GM21825 (cell line): ENCODE data around the gene ADCY9.

Experiments used
- ATAC-seq: cut with Tn5 transposase; IDR thresholded peaks from one replicate; pipeline ENCODE4 v1.9.1; 2021; ENCODE audit warnings: mild to moderate bottlenecking, moderate library complexity; ENCODE audit not compliant: unreplicated experiment

ADCY9 gene

GRCh38 chr16:4096509-4096908 is 19.7 kb downstream of the ADCY9 start:
- ATAC-seq, result no peak

DNA sequence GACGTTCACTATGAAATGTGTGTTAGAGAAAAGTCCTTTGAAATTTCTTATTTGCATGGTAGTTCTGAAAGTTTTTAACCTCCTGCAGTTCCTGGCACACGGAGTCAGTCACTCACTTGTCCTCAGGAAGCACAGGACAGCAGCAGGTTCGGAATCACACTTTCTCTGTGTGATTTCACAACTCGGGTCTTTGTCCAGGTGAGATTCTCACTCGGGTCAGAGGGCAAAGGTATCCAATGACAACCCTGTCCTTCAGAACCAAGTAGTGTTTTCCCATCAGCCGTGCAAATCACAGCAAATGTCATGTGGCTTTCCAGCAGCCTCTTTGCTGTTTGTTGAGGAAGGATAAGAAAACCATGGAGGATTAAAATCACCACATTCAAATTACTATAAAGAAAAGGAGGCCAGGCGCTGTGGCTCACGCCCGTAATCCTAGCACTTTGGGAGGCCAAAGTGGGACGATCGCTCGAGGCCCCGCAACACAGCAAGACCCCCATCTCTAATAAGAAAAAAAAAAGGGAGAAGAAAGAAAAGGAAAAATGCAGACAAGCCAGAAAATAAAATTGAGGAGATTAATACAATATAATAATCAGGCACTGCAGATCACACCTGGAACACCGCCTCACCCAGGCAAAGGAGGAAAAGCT is 22.0 kb downstream of the ADCY9 start:
- no peak for ATAC-seq

DNA sequence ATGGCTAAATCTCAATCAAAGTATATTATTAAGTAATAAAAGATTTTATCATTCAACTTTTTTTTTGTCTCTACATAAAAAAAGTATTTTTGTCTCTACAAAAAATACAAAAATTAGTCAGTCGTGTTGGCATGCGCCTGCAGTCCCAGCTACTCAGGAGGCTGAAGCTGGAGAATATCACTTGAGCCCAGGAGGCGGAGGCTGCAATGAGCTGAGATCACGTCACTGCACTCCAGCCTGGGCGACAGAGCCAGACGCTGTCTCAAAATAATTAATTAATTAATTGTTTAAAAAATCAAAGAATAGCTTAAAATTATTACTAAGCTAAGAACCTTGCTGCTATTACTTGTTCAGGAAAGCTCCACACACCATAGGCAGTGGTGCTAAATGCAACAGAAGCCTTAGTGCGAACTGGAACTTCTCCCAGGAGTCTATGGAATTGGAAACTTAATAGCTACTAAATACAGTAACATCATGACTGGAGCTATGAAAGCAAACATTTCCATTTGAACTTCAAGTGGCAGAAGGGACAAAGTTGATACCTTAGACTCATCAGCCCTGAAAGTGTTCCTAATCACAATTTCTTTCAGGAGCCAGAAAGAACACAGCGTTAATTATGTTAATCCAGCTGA is 22.6 kb downstream of the ADCY9 start:
- ATAC-seq, result no peak

- no peak for ATAC-seq
Measured at GRCh38 chr16:4092547-4093265, 23.5 kb downstream of the ADCY9 start.

DNA sequence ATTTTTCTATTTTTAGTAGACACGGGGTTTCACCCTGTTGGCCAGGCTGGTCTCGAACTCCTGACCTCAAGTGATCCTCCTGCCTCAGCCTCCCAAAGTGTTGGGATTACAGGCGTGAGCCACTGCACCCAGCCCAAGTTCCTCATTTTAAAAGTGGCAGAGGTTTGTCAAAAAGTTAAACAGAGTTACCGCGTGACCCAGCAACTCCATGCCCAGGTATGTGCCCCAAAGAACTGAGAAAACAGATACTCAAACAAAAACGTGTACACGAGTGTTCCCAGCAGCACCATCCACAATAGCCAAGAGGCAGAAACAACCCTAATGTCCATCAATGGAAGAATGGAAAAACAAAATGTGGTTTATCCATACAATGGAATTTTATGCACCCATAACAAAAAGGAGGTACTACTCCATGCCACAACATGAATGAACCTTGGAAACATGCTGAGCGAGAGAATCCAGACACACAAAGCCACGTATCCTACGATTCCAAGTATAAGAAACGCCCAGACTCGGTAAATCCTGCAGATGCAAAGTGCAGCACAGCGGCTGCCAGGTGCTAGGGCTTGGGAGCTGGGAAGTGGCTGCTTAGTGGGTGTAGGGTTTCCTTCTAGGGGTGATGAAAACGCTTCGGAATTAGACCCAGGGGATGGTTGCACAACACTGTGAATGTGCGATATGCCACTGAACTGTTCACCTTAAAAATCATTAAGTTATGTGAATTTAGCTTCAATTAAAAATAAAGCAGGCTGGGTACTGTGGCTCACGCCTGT is 24.8 kb downstream of the ADCY9 start:
- no peak for ATAC-seq

- no peak for ATAC-seq
Measured at GRCh38 chr16:4090351-4090851, 25.8 kb downstream of the ADCY9 start.

DNA sequence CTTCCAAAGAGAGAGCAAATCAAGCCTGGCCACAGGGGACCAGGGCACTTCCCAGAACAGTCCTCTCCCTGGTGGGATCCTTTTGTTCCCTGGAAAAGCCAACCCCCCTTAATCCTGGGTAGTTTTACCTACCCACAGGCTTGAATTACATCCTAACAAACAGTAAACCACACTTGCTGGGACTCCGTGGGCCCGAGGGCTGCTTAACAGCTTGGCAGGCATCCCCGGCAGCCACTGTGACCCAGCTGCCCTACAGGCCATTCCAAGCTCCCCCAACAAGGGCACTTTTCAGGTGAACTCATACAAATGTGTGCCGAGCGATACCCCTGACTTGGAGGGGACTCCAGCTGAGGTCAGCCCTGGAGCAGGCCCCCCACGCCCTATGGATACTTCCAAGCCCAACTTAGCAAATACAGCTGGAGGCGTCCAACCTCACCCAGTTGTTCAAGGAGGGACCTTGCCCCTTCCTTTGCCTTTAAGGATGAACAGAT is 26.4 kb downstream of the ADCY9 start:
- no peak for ATAC-seq

- ATAC-seq, result no peak
Measured at GRCh38 chr16:4089251-4089810, 26.9 kb downstream of the ADCY9 start.

DNA sequence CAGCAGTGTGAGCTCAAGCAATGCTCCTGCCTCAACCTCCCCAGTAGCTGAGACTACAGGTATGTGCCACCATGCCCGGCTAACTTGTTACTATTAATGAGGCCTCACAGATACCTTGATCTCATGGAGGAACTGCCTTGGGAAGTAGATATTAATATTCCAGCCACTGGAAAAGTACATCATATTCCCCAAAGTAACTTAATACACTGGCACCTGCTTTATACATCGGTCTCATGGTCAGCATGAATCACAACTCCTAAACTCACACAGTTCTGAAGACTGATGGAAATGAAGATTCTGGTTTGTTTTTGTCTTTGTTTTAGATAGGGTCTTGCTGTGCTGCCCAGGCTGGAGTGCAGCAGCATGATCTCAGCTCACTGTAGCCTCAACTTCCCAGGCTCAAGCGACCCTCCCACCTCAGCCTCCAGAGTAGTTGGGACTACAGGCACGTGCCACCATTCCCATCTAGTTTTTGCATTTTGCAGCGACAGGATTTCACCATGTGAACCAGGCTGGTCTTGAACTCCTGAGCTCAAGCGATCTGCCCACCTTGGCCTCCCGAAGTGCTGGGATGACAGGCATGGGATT is 28.2 kb downstream of the ADCY9 start:
- ATAC-seq, result no peak

DNA sequence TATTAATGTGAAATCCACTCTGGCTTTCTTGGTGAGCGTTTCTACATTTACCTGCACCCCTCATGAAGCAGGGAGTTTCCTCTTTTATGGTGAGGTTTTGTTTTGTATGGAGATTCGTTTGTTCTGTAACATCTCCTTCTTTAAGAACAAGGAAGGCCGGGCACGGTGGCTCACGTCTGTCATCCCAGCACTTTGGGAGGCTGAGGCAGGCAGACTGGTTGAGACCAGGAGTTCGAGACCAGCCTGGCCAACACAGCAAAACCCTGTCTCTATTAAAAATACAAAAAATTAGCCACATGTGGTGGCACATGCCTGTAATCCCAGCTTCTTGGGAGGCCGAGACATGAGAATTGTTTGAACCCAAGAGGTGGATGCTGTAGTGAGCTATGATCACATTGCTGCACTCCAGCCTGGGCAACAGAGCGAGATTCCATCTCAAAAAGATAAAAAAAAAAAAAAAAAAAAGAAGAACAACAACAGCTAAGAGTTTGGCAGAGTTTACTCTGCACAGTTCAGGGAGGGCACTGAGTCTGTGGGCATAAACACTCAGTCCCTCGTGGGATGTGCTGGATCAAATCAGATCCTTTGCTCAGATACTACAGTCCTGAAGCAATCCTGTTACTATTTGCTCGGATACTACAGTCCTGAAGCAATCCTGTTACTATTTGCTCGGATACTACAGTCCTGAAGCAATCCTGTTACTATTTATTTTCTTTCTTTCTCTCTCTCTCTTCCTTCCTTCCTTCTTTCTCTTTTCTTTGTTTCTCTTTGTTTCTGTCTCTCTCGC is 28.9 kb downstream of the ADCY9 start:
- ATAC-seq, result no peak

- no peak for ATAC-seq
Measured at GRCh38 chr16:4086153-4086552, 30.1 kb downstream of the ADCY9 start.

DNA sequence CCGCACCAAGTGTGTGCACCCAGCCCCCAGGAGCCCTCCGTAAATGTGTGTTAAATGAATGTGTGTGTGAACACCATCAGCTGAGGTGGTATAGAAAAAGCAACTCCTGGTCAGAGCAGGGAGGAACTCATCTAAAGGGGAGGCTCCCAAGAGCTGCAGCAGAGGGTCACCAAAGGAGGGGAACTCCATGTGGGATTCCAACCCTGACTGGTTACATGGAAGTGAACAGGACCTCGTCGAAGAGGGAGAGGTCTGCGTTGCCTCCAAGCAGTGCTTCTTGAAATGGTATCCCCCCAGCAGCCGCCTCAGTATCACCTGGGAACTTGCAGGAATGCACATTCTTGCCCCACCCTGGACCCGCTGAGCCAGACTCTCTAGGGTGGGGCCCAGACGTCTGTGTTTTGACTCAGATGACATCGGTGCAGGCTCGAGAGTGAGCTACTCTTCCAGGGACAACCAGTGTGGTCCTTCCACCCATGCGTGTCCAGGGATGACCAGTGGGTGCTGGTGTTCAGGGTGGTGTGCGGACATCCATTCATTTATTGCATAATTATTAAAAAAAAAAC is 30.8 kb downstream of the ADCY9 start:
- ATAC-seq, result no peak

DNA sequence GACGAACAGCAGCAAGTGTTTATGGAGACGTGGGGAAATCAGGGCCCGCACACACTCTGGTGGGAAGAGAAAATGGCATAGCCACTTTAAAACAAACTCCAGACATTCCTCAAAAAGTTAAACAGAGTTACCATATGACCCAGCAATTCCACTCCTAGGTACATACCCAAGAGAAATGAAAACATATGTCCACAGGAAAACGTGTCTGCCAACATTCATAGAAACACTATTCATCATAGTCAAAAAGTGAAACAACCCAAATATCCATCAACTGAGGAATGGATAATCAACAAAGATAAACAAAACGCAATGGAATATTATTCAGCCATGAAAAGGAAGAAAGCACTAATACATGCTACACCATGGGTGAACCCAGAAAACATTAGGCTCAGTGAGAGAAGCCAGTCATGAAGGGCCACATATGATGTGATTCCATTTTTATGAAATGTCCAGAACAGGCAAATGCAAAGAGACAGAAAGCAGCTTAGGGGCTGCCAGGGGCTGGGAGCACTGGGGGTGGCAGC is 32.8 kb downstream of the ADCY9 start:
- no peak for ATAC-seq

GRCh38 chr16:4082474-4083044 is 33.7 kb downstream of the ADCY9 start:
- no peak for ATAC-seq

DNA sequence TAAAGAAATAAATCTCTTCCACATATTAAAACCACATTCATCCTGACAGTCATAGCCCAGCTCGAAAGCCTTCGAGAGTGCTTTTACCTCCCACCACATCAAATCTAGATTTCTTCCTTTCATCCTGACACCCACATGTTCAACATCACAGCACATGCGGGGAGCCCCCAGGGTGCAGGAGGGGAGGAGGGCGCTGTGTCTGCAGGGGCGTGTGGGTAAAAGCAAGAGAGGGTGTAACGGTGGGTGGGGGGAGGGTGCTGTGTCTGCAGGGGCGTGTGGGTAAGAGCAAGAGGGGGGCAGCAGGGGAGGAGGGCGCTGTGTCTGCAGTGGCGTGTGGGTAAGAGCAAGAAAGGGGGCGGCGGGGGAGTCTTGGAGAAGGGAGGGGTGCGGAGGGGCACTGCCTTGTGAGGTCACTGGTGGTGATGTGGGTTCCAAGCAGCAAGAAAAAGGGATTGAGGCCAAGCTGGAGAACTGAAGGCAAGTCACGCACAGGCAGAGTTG is 34.7 kb downstream of the ADCY9 start:
- no peak for ATAC-seq

- no peak for ATAC-seq
Measured at GRCh38 chr16:4081047-4081446, 35.2 kb downstream of the ADCY9 start.

DNA sequence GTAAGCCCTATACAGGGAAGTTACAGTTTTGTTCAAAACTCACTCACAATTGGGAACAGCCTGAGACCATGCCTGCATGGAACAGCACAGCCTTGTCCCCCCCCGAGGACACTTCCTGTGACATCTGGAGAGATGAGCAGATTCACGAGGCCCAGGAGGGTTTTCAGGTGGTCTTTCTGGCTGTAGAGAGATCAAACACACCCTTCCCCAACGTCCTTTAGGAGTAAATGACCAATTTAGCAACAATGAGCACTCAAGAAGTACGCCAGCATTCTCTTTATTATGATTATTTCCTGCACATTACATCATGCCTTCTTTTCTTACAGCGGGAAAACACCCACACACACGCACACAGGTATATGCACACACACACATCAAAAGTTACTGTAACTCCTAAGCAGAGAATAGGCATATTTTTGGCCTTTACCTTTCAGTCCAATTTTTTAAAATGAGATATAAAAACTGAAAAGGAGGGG is 39.0 kb downstream of the ADCY9 start:
- no peak for ATAC-seq

DNA sequence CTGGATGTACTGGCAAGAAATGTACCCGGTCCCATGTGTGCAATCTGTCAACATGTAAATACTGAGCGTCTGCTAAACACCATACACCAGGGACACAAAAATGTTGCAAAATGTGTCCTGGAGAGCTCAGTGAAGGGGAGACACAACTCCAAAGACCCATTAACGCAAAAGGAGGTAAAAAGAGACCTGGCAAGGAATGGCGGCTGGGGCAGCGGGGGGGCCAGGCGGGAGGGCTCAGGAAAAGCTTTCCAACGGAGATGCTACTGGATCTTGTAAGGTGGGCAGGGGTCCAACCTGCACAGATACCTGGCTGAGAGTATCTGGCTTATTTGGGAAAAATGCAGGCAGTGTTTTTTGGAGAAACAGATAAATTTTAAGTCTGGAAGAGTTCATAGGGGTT is 40.7 kb downstream of the ADCY9 start:
- no peak for ATAC-seq
